K562 (cell line): ENCODE results near the gene PYY. TPM values are rescaled to one million over a fixed set of nuclear protein-coding genes. Genes with fewer than 3 reads are reported as not detected.

ENCODE experiments used
- CBX8 ChIP-seq: fragments of 200-600 bp; sonication (generic); IDR thresholded peaks from 2 replicates; pipeline ENCODE4 v1.6.1; 2012; ENCODE audit warnings: borderline replicate concordance, mixed run types, low read depth, mild to moderate bottlenecking, moderate library complexity, mixed read lengths, low read length, control low read depth, inconsistent platforms; ENCODE audit not compliant: poor library complexity, severe bottlenecking; ENCODE audit errors: extremely low read depth
- CC2D1A ChIP-seq: fragments of 450-650 bp; IDR thresholded peaks from 2 replicates; pipeline ENCODE4 v1.6.1; 2017; ENCODE audit warnings: mild to moderate bottlenecking
- CTCF ChIP-seq, 3 experiments: IDR thresholded peaks in 2 of 3; conservative IDR thresholded peaks in 1 of 3; 2 replicates each; pipeline ENCODE4 v1.5.1; 2011 to 2012; ENCODE audit warnings: low read length in 3 of 3, mild to moderate bottlenecking in 3 of 3, control low read depth in 2 of 3, improper control_type of control experiment in 1 of 3, inconsistent platforms in 1 of 3, low read depth in 1 of 3, mixed read lengths in 1 of 3, moderate library complexity in 1 of 3; ENCODE audit not compliant: insufficient read depth in 2 of 3
- ETV6 ChIP-seq, 3 experiments: fragments of 150-350 bp in 1 of 3; sonication (generic) in 1 of 3; formaldehyde crosslinking in 1 of 3; IDR thresholded peaks; 2 replicates each; pipeline versions ENCODE4 v1.6.1 to v1.8.0; 2014 to 2022; ENCODE audit warnings: borderline replicate concordance in 2 of 3, low read depth in 2 of 3, antibody characterized with exemption in 1 of 3, low read length in 1 of 3, mild to moderate bottlenecking in 1 of 3, missing genetic modification reagents in 1 of 3
- HDAC1 ChIP-seq, 2 experiments: fragments of 450-650 bp; IDR thresholded peaks; 2 replicates each; pipeline ENCODE4 v1.6.1; 2016 to 2017; ENCODE audit warnings: inconsistent platforms in 1 of 2, mild to moderate bottlenecking in 1 of 2, moderate library complexity in 1 of 2
- JUND ChIP-seq, 2 experiments: IDR thresholded peaks; 2 replicates in 1 of 2; 3 replicates in 1 of 2; pipeline ENCODE4 v1.6.1; 2011; ENCODE audit warnings: borderline replicate concordance in 2 of 2, low read depth in 2 of 2, low read length in 2 of 2, improper control_type of control experiment in 1 of 2, missing biosample characterization in 1 of 2, missing genetic modification characterization in 1 of 2, missing genetic modification reagents in 1 of 2
- LARP7 ChIP-seq: fragments of 450-650 bp; IDR thresholded peaks from 2 replicates; pipeline ENCODE4 v1.6.1; 2016
- OTX1 ChIP-seq: fragments of 450-650 bp; formaldehyde crosslinking; IDR thresholded peaks from 2 replicates; pipeline ENCODE4 v1.4.0; 2022; ENCODE audit warnings: mild to moderate bottlenecking
- PHB2 ChIP-seq: fragments of 450-650 bp; IDR thresholded peaks from 2 replicates; pipeline ENCODE4 v1.6.1; 2017; ENCODE audit warnings: low read depth
- POLR2G ChIP-seq: fragments of 200-400 bp; formaldehyde crosslinking; IDR thresholded peaks from 2 replicates; pipeline ENCODE4 v1.6.1; 2017; ENCODE audit warnings: low read depth, mild to moderate bottlenecking, antibody characterized with exemption, low read length, moderate library complexity
- SP1 ChIP-seq: sonication (generic); formaldehyde crosslinking; IDR thresholded peaks from 2 replicates; pipeline ENCODE4 v1.8.1; 2022; ENCODE audit warnings: mild to moderate bottlenecking, missing genetic modification reagents
- TCFL5 ChIP-seq: fragments of 250-450 bp; sonication (Bioruptor Pico); conservative IDR thresholded peaks from 2 replicates; pipeline ENCODE4 v1.6.1; 2021; ENCODE audit warnings: mild to moderate bottlenecking, moderate library complexity, matching md5 sums
- U2AF2 ChIP-seq: fragments of 200-400 bp; formaldehyde crosslinking; optimal IDR thresholded peaks from 2 replicates; pipeline ENCODE3; 2017; ENCODE audit warnings: low read depth, mild to moderate bottlenecking, low read length
- ZNF146 ChIP-seq: IDR thresholded peaks from one replicate; pipeline ENCODE4 v1.6.1; 2018; ENCODE audit warnings: missing compliant biosample characterization; ENCODE audit not compliant: unreplicated experiment
- ZNF175 ChIP-seq: fragments of 200-800 bp; sonication (Bioruptor generic); IDR thresholded peaks from 2 replicates; pipeline ENCODE4 v1.6.1; 2016; ENCODE audit warnings: low read depth, mild to moderate bottlenecking, missing genetic modification characterization, missing compliant biosample characterization
- ZNF551 ChIP-seq: fragments of 250-450 bp; sonication (Bioruptor Pico); IDR thresholded peaks from 2 replicates; pipeline ENCODE4 v1.5.0; 2021; ENCODE audit warnings: mild to moderate bottlenecking, moderate library complexity
- polyA plus RNA-seq, 8 experiments: library from polyadenylated mRNA; depleted of rRNA in 4 of 8; stranded (reverse) in 5 of 8; unstranded in 3 of 8; fragments of >200 nt; fragmentation: Nextera tagmentation in 2 of 8; fragmentation: Illumina TruSeq in 1 of 8; extraction: Ambion mirVana in 2 of 8; extraction: Trizol in 1 of 8; gene quantifications; 2 replicates each; pipeline versions ENCODE4 v1.2.1 to v1.2.3, GENCODE V29; 2011 to 2014; ENCODE audit warnings: inconsistent platforms in 1 of 8, missing spikeins in 1 of 8
- total RNA-seq, 7 experiments: library from RNA; depleted of rRNA in 6 of 7; stranded (reverse); fragments of >200 nt in 6 of 7; fragmentation: Illumina TruSeq in 2 of 7; extraction: Trizol in 2 of 7; gene quantifications; 2 replicates each; pipeline versions ENCODE4 v1.2.1 to v1.2.3, GENCODE V29; 2011 to 2021; ENCODE audit warnings: low replicate concordance in 1 of 7
- TF ChIP-seq, protein P1 (sequence below): fragments of 200-400 bp; formaldehyde crosslinking; IDR thresholded peaks from 2 replicates; pipeline ENCODE4 v1.6.1; 2017; ENCODE audit warnings: mild to moderate bottlenecking, low read depth, low read length, moderate library complexity
- TF ChIP-seq, protein P2 (sequence below): sonication (generic); formaldehyde crosslinking; IDR thresholded peaks from 2 replicates; pipeline ENCODE4 v1.8.0; 2022; ENCODE audit warnings: missing genetic modification reagents, mild to moderate bottlenecking, borderline replicate concordance
- TF ChIP-seq, protein P3 (sequence below): IDR thresholded peaks from 3 replicates; pipeline ENCODE4 v1.6.1; 2011; ENCODE audit warnings: borderline replicate concordance, mild to moderate bottlenecking; ENCODE audit not compliant: insufficient read length, insufficient read depth

PYY gene
- total and polyA plus RNA-seq, 9 of the 15 experiments (the other 6 are each of a cell fraction or from before 2014, with no cell fraction given), result not detected

DNA sequence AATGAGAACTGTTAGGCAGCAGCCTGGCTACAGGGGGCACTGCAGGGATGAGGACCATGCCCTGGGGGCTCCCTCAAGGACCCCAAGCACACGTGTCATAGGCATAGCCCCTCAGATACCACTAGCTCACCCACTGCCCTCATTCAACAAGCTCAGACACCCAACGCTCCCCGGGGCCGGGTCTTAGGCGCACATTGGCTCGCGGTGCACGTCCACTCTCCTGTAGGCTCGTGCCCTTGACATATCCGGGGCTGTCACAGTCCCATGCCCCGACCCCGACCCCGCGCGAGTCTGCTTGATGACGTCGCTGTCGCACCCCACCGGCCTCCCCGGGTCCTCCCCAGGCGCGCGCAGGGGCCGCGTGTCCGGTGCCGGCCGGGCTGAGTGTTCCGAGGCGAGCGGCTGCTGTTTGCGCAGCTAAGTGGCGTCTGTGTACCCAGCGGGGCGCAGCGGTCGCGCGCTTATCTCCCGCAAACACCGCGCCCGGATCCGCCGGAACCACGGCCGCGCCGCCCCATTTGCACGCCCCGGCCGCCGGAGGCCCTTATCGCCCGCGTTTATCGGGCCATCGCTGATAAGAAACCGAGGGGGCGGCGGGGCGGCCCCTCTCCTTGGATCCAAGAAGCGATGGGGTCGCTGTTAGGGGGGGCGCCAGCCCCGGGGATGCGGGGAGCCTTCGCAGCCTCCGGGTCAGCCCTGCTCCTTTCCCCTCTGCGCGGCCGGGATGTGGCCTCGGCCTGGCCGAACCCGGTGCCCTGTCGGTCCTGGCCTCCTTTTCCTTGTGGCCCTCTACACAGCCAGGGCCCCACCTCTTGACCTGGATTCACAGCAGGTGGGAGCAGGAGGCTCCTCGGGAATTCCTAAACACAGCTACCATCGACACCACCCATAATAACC lies 30.0 kb upstream of the PYY start (continued):
- TF ChIP-seq ETV6 (IDR thresholded peaks at IDR 0.05; ENCODE audit: borderline replicate concordance in 1 of 2, low read depth in 2 of 2, low read length in 1 of 2) (0 out of 4 replicates have a peak, but pooled peaks of 1 of the 2 experiments have one; percentile 43), ETV6 (CRISPR knock-in tag; IDR thresholded peaks at IDR 0.05; ENCODE audit: borderline replicate concordance) (no peak), ZNF175 (no peak), HDAC1 (IDR thresholded peaks at IDR 0.05) (peak in 1 of 2 experiments; percentile 71; a peak in 2 of 4 replicates), CTCF (IDR thresholded peaks at IDR 0.05 in 2 of 3, conservative IDR thresholded peaks at IDR 0.05 in 1 of 3; ENCODE audit: insufficient read depth in 2 of 3, low read depth in 1 of 3, low read length in 3 of 3) (peak; percentile 40 to 78 (median 51); a peak in 5 of 6 replicates), SP1 (CRISPR knock-in tag) (no peak; the same call in 1 of the 2 replicates), POLR2G (peak; percentile 85), LARP7 (no peak), ZNF146 (CRISPR knock-in tag) (no peak), TCFL5 (no peak), U2AF2 (no peak), ZNF551 (no peak), CC2D1A (no peak), PHB2 (no peak), CBX8 (no peak), JUND (IDR thresholded peaks at IDR 0.05; ENCODE audit: borderline replicate concordance, low read depth, low read length) (no peak), JUND (tag; IDR thresholded peaks at IDR 0.05; ENCODE audit: borderline replicate concordance, low read depth, low read length) (no peak), OTX1 (CRISPR knock-in tag) (no peak)
- TF ChIP-seq, protein P1, sequence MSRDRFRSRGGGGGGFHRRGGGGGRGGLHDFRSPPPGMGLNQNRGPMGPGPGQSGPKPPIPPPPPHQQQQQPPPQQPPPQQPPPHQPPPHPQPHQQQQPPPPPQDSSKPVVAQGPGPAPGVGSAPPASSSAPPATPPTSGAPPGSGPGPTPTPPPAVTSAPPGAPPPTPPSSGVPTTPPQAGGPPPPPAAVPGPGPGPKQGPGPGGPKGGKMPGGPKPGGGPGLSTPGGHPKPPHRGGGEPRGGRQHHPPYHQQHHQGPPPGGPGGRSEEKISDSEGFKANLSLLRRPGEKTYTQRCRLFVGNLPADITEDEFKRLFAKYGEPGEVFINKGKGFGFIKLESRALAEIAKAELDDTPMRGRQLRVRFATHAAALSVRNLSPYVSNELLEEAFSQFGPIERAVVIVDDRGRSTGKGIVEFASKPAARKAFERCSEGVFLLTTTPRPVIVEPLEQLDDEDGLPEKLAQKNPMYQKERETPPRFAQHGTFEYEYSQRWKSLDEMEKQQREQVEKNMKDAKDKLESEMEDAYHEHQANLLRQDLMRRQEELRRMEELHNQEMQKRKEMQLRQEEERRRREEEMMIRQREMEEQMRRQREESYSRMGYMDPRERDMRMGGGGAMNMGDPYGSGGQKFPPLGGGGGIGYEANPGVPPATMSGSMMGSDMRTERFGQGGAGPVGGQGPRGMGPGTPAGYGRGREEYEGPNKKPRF, result no peak
- TF ChIP-seq, protein P2, sequence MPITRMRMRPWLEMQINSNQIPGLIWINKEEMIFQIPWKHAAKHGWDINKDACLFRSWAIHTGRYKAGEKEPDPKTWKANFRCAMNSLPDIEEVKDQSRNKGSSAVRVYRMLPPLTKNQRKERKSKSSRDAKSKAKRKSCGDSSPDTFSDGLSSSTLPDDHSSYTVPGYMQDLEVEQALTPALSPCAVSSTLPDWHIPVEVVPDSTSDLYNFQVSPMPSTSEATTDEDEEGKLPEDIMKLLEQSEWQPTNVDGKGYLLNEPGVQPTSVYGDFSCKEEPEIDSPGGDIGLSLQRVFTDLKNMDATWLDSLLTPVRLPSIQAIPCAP (CRISPR knock-in tag), result no peak
- TF ChIP-seq, protein P3, sequence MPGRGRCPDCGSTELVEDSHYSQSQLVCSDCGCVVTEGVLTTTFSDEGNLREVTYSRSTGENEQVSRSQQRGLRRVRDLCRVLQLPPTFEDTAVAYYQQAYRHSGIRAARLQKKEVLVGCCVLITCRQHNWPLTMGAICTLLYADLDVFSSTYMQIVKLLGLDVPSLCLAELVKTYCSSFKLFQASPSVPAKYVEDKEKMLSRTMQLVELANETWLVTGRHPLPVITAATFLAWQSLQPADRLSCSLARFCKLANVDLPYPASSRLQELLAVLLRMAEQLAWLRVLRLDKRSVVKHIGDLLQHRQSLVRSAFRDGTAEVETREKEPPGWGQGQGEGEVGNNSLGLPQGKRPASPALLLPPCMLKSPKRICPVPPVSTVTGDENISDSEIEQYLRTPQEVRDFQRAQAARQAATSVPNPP, result no peak
